HPDE6-E6E7 (cell line): Measurements from ENCODE around the gene LTBP2.

Source experiments
- DNase-seq: peaks from one replicate; pipeline ENCODE4 v3.0.0; 2011; ENCODE audit warnings: missing footprints; ENCODE audit errors: extremely low spot score

The LTBP2 gene

DNA sequence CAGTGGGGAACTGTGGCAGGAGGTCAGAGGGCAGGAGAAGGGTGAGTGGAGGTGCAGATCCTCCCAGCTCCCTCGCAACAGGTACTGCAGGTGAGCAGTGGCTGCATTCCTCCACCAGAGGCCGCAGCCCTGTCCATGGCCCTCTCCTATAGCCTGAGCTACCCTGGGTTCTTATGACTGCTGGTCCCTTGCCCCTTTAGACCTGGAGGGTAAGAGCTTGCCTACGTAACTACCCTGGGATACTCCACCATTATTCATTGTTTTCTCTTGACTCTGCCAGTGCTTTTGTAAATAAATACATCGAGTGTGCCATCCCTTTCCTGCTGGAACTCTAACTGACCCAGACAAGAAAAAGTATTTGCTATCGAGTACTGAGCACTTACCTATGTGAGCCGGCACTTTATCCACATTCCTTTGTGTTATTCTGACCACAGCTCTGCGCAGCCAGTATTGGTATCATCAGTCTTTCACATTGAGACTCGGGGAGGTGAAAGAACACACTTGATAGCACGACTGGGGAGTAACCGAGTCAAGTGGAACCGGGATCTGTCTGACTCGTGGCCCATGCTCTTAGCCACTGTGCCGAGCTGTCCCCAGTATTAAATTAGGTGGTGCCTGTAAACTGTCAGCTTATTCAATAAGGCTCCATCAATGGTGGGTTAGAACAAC lies 38.5 kb downstream of the LTBP2 start:
- no peak for DNase-seq

DNA sequence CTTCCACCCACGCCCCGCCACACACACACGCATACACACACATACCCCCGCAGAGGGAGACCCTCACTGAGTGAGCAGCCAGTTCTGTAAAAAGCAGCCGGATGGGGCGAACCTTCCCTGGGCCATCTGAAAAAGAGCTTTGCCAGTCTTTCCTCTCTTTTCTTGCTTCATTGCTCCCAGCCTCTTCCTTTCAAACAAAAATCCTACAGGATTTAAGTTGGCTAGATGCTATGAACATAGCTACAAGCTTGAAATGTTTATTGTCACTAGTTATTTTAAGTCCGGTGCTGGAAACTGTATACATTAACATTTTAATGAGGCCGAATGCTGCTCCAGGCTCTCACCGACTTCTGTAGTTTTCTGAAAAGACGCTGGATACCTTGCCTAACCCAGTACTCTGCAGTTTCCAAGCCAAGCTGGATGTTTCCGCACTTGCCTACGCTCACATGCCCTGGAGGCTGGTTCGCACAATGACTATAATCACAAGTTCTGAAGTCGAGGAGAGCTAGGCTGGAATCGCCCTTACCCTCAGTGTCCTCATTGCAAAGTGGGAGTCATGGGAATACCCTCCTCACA lies 39.2 kb downstream of the LTBP2 start:
- no peak for DNase-seq

DNA sequence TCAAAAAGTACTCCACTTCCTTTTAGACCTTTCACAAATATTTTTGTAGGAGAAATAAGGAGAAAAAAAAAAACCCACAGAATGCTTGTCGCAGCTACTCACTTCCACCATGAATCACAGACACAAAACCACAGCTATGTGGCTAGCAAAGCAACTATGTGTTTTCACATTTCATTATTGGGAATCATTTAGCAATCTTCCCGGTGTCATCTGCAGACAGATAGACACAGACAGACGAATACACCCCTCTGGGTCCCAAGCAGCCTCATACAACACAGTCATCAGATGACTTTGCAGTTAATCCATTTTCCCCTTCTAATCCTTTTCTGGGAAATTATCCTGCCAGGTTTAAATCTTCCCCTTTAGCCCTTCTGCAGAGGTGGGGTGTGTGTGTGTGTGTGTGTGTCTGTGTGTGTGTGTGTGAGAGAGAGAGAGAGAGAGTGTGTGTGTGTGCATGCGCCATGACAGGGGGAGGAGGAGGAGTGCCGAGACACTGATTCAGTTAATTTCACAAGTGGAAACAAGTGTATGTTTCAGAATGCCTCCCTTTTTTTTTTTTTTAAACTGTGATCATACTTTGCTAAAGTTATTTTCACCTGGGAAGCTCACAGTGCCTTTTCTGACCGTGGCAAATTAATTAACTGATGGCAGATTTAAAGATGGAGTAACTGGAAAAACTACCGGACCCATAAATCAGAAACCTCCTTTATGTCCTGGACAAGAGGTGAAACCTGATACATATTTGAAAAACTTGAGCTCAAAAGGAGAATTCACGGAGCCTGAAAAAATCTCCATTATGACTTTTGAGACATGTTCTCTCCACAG lies 39.9 kb downstream of the LTBP2 start:
- DNase-seq: peak; percentile 78

DNA sequence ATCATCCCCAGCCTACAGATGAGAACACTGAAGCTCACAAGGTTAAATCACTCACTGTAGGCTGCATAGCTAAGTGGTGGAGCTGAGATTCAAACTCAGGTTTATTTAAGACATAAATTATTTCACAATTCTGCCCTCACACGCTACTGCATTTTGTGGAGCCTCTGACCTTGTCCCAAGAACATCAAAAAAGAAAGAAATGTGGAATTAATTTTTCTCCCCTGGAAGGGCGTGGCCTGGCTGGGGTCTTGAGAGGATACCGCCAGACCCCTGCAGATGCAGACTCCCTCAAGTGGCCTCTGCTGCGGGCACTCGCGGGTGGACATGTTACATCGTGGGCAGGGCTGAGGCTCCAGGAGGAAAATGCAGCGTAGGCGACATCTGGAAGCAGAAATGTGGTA lies 40.6 kb downstream of the LTBP2 start:
- no peak for DNase-seq

DNA sequence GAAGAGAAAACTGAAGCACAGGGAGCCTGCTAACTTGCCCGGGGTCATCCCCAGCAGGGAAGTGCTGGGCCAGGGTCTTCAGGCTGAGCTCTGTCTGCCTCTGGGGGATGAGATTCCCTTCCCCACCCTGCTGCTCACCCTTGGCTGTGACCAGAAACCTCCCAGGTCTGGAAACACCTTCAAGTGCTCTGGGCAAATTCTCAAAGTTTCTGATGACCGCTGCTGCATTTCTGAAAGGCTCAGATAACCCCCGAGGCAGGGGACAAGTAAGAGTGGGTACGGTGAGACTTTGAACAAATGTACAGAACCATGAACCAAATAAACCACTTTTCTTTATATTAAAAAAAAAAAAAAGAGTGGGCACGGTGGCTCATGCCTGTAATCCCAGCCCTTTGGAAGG lies 41.3 kb downstream of the LTBP2 start:
- DNase-seq: no peak

DNA sequence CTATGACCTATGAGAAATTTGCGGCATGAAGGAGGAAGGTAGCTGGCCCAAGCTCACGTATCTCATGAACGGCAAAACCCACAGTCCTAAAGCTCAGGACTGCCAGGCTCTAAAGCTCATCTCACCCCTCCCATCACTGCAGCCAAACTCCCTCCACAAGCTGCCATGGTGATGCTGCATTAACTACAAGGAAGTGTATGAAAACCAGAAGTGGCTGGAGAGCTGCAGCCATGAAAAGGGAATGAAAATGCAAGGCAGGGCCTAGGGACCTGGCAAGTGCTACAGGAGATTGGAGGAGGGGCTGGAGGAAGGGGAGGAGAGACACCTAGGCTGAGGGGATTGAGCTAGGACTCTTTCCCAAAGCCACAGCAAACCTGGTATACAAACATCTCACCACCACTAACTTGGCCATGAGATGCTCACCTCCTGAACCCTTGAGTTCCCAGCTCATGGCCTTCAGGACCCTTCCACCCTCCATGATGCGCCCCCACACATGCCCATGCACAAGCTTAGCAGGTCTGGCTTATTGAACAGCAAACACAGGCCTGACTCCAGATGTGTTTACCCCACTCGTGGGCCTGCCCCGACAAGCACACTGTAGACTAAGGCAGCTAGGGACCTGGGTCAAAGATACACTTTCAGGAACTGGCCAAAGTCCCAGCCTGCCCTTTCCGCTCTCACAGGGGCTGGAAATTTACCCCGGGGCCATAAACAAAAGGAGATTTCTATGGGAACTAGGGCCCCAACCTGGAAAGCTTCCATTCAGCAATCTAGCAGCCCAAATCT lies 42.0 kb downstream of the LTBP2 start:
- DNase-seq: peak; percentile 50

DNA sequence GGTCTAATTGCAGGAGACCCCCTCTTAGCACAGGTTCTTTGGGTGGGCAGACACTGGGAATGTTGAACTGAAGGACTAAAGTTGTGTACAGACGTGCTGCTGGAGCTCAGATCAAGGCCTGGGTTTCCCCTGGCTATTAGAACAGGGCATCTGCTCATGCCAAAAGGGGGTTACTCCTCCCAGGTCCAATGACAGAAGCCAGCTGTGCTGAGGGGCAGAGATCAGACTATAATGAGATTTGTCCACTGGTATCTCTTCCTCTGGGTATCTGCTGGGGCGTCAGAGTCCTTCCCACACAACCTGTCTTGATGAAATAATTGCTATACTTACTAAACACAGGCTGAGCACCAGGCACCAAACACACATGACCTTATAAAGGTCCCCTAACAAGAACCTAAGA lies 42.6 kb downstream of the LTBP2 start:
- DNase-seq: no peak

DNA sequence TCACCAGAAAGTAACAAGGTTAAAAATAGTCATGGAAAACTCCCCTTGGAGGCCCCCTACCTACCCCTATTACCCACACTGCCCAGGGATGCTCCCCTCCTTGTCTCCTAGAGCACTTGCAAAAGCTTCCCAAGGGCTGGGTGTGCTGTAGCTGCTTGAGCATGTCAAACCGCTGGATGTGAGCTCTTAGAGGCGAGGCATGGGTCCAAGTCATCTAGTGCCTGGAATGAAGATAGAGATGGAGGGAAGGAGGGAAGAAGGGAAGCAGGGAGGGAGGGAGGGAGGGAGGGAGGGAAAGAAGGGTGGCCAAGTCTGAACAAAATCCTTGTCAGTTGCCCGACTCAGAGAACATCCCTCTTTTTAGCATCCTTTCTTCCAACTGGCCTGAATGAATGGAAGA lies 43.1 kb downstream of the LTBP2 start:
- no peak for DNase-seq

DNA sequence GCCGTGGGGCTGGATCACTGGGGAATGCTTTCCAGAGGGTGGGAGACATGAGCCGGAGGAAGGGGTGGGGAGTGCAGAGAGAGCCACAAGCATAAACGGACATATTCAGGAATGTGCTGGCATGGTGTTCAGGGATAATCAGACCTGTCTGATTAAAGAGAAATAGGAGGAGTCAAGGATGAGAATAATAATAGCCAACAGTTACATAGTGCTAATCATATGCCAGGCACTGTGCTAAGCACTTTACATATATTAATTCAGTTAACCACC lies 43.7 kb downstream of the LTBP2 start:
- no peak for DNase-seq

DNA sequence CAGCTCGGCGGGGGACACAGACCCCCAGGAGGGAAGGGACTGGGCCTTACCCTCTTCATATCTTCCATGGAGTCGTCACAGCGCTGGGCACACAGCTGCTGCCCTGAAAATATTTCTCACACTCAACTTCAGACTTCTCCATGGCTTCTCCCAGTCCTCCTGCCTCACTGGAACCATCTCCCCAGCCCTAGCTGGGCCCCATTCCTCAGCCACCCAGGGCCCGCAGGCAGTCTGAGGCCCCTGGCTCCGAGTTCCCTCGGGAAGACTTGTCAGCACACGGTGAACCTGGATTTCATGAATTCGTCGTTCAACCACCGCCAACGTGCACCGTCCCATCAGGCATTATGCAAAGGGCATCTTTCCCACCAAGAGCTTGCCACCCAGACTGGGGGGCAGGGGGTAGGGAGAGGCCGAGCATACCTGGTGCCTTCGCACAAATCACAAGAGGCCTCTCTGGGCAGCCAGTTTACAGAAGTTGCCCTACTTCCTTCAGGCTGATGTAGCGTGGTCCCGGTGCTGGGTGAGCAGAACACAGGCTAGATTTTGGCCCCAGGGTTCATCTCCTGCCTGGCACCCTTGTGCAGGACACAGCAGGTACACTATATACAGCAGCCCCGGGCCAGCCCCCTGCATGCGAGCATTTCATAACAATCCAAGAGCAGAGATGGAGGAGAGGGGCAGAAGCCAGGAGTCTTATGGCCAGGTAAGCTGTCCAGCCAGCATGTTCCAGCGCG lies 44.2 kb downstream of the LTBP2 start:
- DNase-seq: no peak

DNA sequence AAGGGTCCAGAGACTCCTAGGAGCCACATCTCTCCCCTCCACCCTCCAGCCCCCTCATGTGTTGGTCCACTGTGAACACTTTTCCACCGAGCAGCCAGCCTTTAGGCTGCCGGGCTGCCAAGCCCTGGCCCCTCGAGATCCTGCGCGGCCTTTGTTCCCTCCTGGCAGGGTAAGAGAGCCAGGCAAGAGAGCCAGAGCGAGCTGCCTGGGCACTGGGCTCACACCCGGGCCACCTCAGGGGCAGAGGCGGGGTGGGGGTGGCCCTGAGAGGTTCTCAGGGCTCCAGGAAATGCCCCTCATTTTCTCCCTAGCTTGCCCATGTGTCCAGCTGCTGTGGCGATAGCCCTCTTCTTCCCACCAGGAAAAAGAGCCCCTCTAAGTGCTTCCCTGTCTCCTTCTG lies 44.8 kb downstream of the LTBP2 start:
- DNase-seq: no peak

DNA sequence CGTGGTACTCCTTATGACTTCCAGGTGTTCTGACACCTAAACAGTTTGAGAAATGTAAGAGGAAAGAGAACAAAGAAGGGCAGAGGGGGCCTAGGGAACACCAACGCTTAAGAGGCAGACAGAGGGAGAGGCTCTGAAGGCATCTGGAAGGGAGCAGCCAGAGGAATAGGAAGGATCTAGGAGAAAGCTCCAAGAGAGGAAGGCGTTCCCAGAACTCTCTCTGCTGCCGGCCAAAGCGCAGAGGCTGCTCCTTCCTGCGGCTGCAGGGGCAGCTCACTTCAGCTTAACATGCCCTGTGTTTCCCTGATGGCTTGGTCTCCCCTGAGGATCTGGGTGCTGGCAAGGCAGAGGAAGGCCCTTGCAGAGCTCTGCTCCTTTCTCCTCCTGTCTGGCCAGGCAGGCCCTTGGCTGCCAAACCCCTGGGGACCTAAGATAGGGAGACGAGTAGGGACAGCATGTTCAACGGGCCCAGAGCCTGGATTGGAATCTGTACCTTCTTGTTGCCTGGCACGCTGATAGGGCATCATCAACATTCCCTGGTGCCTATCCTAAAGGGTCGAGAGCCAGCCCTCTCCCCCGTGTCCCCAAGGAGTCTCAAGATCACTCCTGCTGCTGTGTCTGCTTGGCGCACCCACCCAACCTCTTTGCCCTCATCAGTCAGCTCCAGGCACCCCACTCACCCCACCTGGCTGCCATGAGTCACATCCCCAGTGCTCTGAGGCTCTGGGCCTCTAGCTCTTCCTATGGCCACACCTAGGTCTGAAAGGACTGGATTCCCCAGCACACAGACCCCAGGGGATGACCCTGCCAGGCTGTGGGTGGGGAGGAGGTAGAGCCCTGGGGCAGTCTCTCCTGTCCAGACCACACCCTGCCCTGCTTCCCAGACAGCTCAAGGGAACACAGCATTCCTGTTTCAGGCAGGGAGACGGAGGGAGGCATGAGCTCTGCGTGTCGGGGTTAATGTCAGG lies 45.6 kb downstream of the LTBP2 start:
- DNase-seq: peak; percentile 97

DNA sequence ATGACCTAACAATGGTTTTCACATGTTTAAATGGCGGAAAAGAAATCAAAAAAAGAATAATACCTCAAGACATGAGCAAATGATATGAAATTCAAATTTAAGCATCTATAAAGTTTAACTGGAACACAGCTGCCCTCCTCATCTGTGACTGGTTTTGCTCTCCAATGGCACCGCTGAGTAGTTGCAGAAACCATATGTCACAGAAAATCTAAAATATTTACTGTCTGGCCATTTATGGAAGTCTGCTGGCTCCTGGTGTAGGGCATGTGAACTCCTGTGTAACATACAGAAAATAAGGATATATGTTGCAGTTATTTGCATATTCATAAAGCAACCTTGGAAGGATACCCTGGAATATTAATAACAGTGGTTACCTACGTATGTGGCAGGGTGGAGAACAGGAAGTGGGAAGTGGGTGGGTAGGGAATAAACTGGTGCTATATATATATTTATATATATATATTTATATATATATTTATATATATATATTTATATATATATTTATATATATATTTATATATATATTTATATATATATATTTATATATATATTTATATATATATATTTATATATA lies 48.4 kb downstream of the LTBP2 start:
- no peak for DNase-seq

DNA sequence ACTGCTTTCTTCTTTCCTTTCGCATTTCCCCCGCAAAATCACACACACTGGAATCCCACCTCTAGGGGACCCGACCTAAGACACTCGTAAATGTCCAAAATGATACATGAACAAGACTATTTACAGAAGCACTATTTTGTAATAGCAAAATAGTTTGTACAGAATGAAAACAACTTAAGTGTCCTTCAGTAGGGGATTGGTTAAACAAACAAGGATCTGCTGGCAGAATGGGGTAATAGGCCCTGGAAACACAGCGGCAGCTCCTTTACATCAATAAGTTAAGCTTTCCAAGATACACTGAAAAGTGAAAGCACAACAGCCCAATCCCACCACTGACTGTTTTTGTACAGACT lies 48.8 kb downstream of the LTBP2 start:
- DNase-seq: no peak

DNA sequence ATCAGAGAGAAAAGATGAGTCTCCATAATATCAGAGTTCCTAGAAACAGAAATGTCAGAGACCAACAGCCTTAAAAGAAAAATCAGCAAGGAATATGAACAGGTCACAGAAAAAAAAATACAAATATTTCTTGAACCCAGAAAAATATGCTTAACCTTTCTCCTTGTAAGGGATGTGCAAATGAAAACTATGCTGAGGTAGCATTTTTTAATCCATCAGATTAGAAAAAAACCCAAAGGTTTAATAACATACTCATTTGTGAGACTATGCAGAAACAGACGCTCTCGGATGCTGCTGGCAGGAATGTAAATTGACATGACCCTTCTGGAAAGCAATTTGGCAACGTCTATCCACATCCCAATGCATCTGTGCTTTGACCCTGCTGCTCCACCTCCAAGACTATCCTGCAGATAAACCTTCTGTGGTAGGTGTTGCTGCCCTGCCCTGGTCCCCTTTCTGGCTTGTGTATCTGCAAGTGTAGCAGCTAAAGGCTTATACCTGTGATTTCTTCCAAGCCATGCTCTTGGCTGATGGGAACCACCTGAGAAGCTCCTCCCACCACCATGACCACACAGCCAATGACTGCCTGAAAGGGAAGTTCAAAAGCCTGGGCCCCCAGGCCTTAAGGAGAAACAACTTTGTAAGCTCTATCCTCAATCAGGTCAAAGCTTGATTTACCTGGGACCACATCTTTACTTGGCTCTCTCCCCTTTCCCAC lies 49.4 kb downstream of the LTBP2 start:
- no peak for DNase-seq

DNA sequence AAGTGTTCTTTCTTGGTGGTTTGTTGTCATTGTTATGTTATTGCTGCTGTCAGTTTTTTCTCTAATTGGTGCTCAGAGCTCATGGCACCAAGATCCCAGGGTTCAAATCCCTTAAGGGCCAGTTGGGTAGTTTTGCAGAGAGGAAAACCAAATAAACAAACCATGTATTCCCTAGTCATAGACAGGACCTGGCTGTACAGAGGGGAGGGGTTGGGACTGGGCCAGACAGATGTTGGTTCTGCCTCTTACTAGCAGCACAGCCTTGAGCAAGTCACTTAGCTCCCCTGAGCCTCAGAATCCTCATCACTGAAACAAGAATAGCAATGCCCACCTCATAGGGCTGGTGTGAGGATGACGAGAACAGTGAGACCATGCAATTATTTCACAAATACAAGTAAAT lies 53.4 kb downstream of the LTBP2 start:
- no peak for DNase-seq

DNA sequence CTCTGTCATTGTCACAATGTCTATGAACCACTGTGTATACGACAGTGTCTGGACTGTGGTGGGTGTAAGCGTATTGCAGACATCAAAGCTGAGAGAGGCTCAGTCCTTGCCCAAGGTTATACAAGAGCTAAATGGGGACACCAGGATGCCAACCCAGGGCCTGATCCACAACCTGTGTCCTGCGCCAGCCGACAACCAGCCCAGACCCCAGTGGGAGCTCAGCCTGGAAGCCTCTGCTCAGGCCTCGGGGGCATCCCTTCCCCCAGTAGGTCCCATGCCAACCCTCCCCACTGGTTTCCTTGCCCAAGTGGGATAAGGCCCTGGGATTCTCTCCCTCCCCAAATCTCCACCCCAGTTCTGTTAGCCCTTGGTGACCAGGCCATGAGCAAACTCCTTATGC lies 54.3 kb downstream of the LTBP2 start:
- no peak for DNase-seq

DNA sequence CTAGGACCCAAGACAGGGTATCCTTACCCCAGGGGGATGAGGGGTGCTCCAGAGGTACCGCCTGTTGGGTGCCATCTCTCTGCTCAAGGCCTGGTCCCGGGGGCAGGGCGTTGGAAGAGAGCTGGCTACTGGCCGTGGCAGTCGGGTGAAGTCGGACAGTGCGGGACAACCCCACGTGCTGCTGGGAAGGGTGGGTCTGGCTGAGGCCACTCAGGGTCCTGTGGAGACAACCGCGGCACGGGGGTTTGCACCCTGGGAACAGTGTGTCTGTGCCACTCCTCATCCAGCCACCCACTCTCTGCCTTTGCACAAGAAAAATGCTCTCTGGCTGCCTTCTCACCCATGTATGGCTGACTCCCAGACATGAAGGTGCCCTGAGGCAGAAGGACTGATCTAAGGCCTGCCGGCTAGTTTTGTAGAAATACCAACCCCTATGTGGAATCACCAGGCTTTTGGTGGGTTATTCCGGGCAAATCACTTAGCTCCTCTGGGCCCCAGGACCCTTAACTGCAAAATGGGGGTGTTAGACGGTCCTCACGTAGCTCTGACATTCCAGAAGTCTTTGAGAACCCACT lies 56.5 kb downstream of the LTBP2 start:
- no peak for DNase-seq

DNA sequence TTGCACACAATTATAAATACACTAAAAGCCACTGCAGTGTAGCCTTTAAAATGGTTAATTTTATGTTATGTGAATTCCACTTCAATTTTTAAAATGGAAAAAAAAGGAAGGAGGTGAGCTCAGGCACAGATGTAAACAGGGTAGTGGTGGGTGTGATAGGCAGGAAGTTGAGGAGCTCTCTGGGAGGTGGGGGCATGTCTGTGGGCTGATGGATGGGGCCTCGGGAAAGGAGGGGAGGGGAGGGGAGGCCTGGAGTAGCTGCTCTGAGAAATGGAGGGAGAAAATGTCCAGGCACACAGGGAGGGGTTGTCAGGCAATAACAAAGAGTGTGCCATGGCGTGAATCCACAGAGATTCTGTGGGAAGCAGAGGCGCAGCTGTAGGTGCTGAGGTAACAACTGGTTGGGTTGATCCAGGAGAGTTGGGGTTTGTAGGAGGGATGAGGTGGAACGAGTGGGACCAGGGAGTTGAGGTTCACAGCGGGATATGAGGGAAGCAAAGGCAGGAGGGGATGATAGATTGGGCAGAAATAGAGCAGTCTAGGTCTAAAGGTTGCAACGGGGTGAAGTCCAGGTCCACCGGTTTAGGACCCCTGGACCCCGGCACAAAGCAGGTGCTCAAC lies 57.2 kb downstream of the LTBP2 start:
- no peak for DNase-seq
